Fibroblast of lung (primary cell): Measurements from ENCODE around the gene KCNK5. TPM values are rescaled to one million over a fixed set of nuclear protein-coding genes. Genes with fewer than 3 reads are reported as not detected.

Source experiments
- DNase-seq, 2 donors: peaks; one replicate each; pipeline versions ENCODE4 v3.0.0 to v3.0.0-alpha.2; 2010; ENCODE audit warnings: low read depth in 2 of 2
- H2AFZ ChIP-seq: 2 replicates; pipeline ENCODE4 v1.5.1; 2012; ENCODE audit warnings: low read length, control low read depth, inconsistent platforms
- H3K27ac ChIP-seq: 2 replicates; pipeline ENCODE4 v1.5.1; 2011; ENCODE audit warnings: low read length, control low read depth; ENCODE audit not compliant: insufficient read depth
- H3K27me3 ChIP-seq: 2 replicates; pipeline ENCODE4 v1.5.1; 2011; ENCODE audit warnings: mild to moderate bottlenecking, low read length; ENCODE audit not compliant: control insufficient read depth, insufficient read depth
- H3K36me3 ChIP-seq: 2 replicates; pipeline ENCODE4 v1.5.1; 2011; ENCODE audit warnings: low read length; ENCODE audit not compliant: control insufficient read depth, insufficient read depth
- H3K4me1 ChIP-seq: 2 replicates; pipeline ENCODE4 v1.5.1; 2011; ENCODE audit warnings: low read length; ENCODE audit not compliant: control insufficient read depth, insufficient read depth; ENCODE audit errors: extremely low read depth
- H3K4me2 ChIP-seq: 2 replicates; pipeline ENCODE4 v1.5.1; 2011; ENCODE audit warnings: low read length, control low read depth; ENCODE audit not compliant: insufficient read depth; ENCODE audit errors: extremely low read depth
- H3K4me3 ChIP-seq, 4 experiments: fragments of 200-600 bp in 1 of 4; sonication (generic) in 1 of 4; replicated peaks in 1 of 4; 2 replicates each; pipeline ENCODE4 v1.5.1; 2011 to 2016; ENCODE audit warnings: low read length in 4 of 4, low read depth in 3 of 4, mild to moderate bottlenecking in 3 of 4, control low read depth in 2 of 4, inconsistent platforms in 1 of 4, mixed read lengths in 1 of 4; ENCODE audit not compliant: insufficient read depth in 1 of 4; ENCODE audit errors: control extremely low read depth in 1 of 4
- H3K79me2 ChIP-seq: 2 replicates; pipeline ENCODE4 v1.5.1; 2012; ENCODE audit warnings: mild to moderate bottlenecking, low read length, inconsistent platforms; ENCODE audit not compliant: control insufficient read depth, insufficient read depth
- H3K9ac ChIP-seq: 2 replicates; pipeline ENCODE4 v1.5.1; 2011; ENCODE audit warnings: mild to moderate bottlenecking, low read length, control low read depth; ENCODE audit not compliant: insufficient read depth
- H3K9me3 ChIP-seq: 2 replicates; pipeline ENCODE4 v1.5.1; 2012; ENCODE audit warnings: low read depth, low read length; ENCODE audit not compliant: control insufficient read depth, insufficient read depth
- H4K20me1 ChIP-seq: 2 replicates; pipeline ENCODE4 v1.5.1; 2011; ENCODE audit warnings: low read length; ENCODE audit not compliant: control insufficient read depth, insufficient read depth; ENCODE audit errors: extremely low read depth
- CTCF ChIP-seq, 2 donors: IDR thresholded peaks in 1 of 2; conservative IDR thresholded peaks in 1 of 2; 1 replicate in 1 of 2; 2 replicates in 1 of 2; pipeline ENCODE4 v1.5.1; 2011 to 2012; ENCODE audit warnings: low read length in 2 of 2, control low read depth in 1 of 2, inconsistent platforms in 1 of 2, low read depth in 1 of 2, mild to moderate bottlenecking in 1 of 2
- EZH2 ChIP-seq: IDR thresholded peaks from 2 replicates; pipeline ENCODE4 v1.5.1; 2012; ENCODE audit warnings: low read length, control low read depth, mild to moderate bottlenecking; ENCODE audit errors: missing control alignments
- polyA plus RNA-seq, 2 donors: library from polyadenylated mRNA; depleted of rRNA in 1 of 2; stranded (reverse) in 1 of 2; unstranded in 1 of 2; fragments of >200 nt; gene quantifications; 2 replicates each; pipeline ENCODE4 v1.2.1, GENCODE V29; 2011 to 2012; ENCODE audit warnings: missing spikeins in 1 of 2
- total RNA-seq: library from RNA; depleted of rRNA; stranded (reverse); fragments of >200 nt; gene quantifications from 2 replicates; pipeline ENCODE4 v1.2.1, GENCODE V29; 2014

Gene KCNK5
- total and polyA plus RNA-seq, 2 donors (not counting 1 experiment from before 2014, with no cell fraction given), result under 0.01 to 0.02 TPM

DNA sequence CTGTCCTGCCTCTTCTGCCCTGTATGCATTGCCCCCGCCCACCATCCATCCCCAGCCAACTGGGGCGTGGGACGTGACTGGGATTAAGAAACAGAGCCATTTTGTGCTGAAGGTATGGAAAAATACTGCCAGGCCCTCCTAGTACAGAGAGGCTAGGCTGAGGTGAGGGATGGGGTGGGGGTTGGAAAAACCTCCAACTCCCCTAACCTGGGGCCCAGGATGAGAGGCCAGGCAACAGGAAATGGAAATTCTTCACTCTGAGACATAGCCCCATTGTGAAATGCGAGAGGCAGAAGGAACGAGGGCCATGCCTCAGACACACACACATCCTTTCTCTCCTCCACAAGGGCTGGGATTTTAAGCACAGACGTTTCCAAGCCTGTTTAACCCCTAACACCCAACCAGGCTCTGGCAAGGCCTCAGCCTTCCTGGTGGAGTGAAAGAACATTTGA is 19.9 kb downstream of the KCNK5 start:
- H4K20me1 ChIP-seq, result no peaks in the 10 kb centered on the region
- H3K4me3 ChIP-seq, result no peak overlapping the region
- H2AFZ ChIP-seq, result no peak overlapping the region
- no peaks in the 10 kb centered on the region for H3K27me3 ChIP-seq
- no peaks in the 10 kb centered on the region for H3K36me3 ChIP-seq
- no peak overlapping the region for H3K9ac ChIP-seq
- H3K4me2 ChIP-seq, result no peak overlapping the region
- H3K9me3 ChIP-seq, result no peaks in the 10 kb centered on the region
- no peak for DNase-seq
- H3K27ac ChIP-seq, result no peak overlapping the region
- TF ChIP-seq EZH2 (no peak), CTCF (conservative IDR thresholded peaks at IDR 0.05 in 1 of 2, IDR thresholded peaks at IDR 0.05 in 1 of 2; ENCODE audit: low read depth in 1 of 2, low read length in 2 of 2) (no peak)
- H3K4me1 ChIP-seq, result no peaks in the 10 kb centered on the region
- H3K79me2 ChIP-seq, result no peaks in the 10 kb centered on the region

DNA sequence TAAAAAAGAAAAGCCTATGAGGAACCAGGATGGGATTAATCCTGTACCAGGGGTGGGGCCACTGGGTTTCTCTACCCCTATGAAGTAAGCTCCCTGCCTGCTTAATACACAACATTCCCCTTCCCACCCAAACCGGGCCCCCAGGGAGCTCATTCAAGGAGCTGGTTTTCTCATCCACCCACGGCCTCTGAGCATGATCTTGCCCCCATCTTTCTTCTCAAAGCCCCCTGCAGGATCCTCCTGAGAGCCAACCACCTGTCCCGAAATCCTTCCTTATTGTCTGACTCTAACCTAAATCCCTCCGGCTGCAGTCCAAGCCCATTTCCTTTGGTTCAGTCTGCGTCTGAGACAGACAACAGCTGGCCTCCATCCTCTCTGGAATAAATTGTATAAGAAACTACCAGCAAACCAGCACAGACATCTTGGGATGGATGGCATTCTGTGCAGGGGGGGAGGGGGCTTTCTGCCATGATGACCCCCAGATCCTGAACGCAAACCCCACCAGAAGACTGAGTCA is 21.0 kb downstream of the KCNK5 start:
- Histone ChIP-seq H3K79me2 (no peaks in the 10 kb centered on the region), H3K36me3 (no peaks in the 10 kb centered on the region), H3K27ac (no peak overlapping the region), H3K9me3 (no peaks in the 10 kb centered on the region), H3K4me3 (no peak overlapping the region), H3K9ac (no peak overlapping the region), H2AFZ (no peak overlapping the region), H3K27me3 (no peaks in the 10 kb centered on the region), H4K20me1 (no peaks in the 10 kb centered on the region), H3K4me1 (no peaks in the 10 kb centered on the region), H3K4me2 (no peak overlapping the region)
- TF ChIP-seq EZH2, result no peak
- TF ChIP-seq CTCF (conservative IDR thresholded peaks at IDR 0.05 in 1 of 2, IDR thresholded peaks at IDR 0.05 in 1 of 2; ENCODE audit: low read depth in 1 of 2, low read length in 2 of 2), result no peak
- no peak for DNase-seq

DNA sequence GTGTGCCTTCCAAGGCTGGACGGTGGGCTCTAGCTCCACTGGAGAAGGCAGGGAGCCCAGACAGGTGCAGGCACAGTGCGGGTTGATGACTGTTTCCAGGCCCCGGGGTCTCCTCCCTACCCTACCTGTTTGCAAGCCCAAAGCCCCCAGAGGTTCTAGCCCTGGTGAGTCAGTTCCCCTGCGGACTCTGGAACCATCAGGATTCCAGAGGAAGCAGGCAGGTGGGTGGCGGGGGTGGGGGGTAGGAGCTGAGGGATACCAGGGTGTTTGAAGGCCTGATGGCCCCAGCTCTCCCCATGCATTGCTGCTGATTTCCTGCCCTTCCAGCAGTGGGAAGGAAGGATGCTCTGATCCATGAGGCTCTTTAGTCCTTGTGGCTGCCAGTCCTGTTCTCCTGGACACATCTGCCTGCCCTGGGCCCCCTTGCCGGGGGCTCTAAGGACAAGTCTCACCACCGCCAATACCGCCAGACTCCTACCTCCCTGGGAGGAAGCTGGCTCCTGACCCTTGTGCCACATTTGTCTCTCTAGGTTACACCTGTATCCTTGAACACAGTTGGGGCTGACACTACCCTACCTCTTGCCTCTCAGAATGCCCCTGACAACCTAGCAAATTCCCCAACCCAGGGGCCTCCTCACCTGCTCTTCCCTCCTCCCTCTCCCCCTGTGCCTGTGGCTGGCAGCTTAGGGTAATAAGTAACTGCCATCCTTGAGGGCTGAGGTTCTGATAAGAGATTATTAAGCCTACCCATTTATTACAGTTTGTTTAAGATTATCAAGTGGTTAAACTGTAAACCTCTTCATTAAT is 21.7 kb downstream of the KCNK5 start:
- Histone ChIP-seq H2AFZ (no peak overlapping the region), H3K27me3 (no peaks in the 10 kb centered on the region), H3K36me3 (no peaks in the 10 kb centered on the region), H3K4me3 (no peak overlapping the region), H3K9ac (no peak overlapping the region), H3K27ac (no peak overlapping the region), H3K9me3 (no peaks in the 10 kb centered on the region), H3K79me2 (no peaks in the 10 kb centered on the region), H3K4me1 (no peaks in the 10 kb centered on the region), H3K4me2 (no peak overlapping the region), H4K20me1 (no peaks in the 10 kb centered on the region)
- no peak for TF ChIP-seq CTCF (conservative IDR thresholded peaks at IDR 0.05 in 1 of 2, IDR thresholded peaks at IDR 0.05 in 1 of 2; ENCODE audit: low read depth in 1 of 2, low read length in 2 of 2)
- TF ChIP-seq EZH2, result no peak
- no peak for DNase-seq
